Activated B cell treated with CpG ODN at 0.5 μM for 24 hours (primary cell): Measurements from ENCODE around the gene PCDHGA6. TPM values are rescaled to one million over a fixed set of nuclear protein-coding genes. Genes with fewer than 3 reads are reported as not detected.
"Not testable (repeated sequence)": the region's sequence is repeated elsewhere in the genome, so short reads cannot be mapped to it uniquely, and the experiment has no call there.

ENCODE experiments used
- ATAC-seq: fragments of 200-7000 bp; cut with Tn5 transposase; one replicate; pipeline ENCODE4 v1.10.0; 2021; ENCODE audit warnings: low read depth, mild to moderate bottlenecking, moderate library complexity
- CTCF ChIA-PET: fragments of 350-600 bp; sonication (Branson Sonifier 250); formaldehyde crosslinking; loops from one replicate; lab custom pipeline; 2021; ENCODE audit warnings: antibody characterized with exemption; lab: Charles Lee
- POLR2A ChIA-PET: fragments of 350-600 bp; sonication (Branson Sonifier 250); formaldehyde crosslinking; loops from one replicate; lab custom pipeline; 2021; ENCODE audit warnings: antibody characterized with exemption; lab: Charles Lee
- DNase-seq: peaks from one replicate; pipeline ENCODE4 v3.0.0; 2022
- H3K27ac Mint-ChIP-seq: one replicate; pipeline ENCODE4 v1.8.0; 2020; ENCODE audit warnings: mixed read lengths
- H3K27me3 Mint-ChIP-seq: one replicate; pipeline ENCODE4 v1.8.0; 2021; ENCODE audit warnings: mixed read lengths
- H3K36me3 Mint-ChIP-seq: one replicate; pipeline ENCODE4 v1.8.0; 2021; ENCODE audit warnings: low read depth, mixed read lengths
- H3K4me1 Mint-ChIP-seq: one replicate; pipeline ENCODE4 v1.8.0; 2021; ENCODE audit warnings: mixed read lengths
- H3K4me3 Mint-ChIP-seq: one replicate; pipeline ENCODE4 v1.8.0; 2020; ENCODE audit warnings: mild to moderate bottlenecking, mixed read lengths
- H3K9me3 Mint-ChIP-seq: one replicate; pipeline ENCODE4 v1.8.0; 2020; ENCODE audit warnings: mixed read lengths
- CTCF ChIP-seq: fragments of 200-600 bp; IDR thresholded peaks from one replicate; pipeline ENCODE4 v1.8.0; 2022; ENCODE audit warnings: antibody characterized with exemption, mild to moderate bottlenecking
- intact Hi-C: fragments of 100-400 bp; cut with micrococcal nuclease; formaldehyde crosslinking; loops from one replicate; pipeline ENCODE4 v1.15.1; 2024
- total RNA-seq: library from RNA; stranded (reverse); gene quantifications from 2 replicates; pipeline ENCODE4 v1.2.3, GENCODE V29; 2022

The PCDHGA6 gene
- total RNA-seq, 1 donor from 2014 or later: 2.3 TPM

- peaks cover 2% of the 10 kb centered on the region for H3K36me3 Mint-ChIP-seq
- intact Hi-C loops: no loop called here
- TF ChIP-seq CTCF: no peak
- peaks cover 53% of the 10 kb centered on the region for H3K27me3 Mint-ChIP-seq
- H3K4me1 Mint-ChIP-seq: no peaks in the 10 kb centered on the region
- H3K9me3 Mint-ChIP-seq: peaks cover 19% of the 10 kb centered on the region
- H3K27ac Mint-ChIP-seq: no peak overlapping the region
- POLR2A ChIA-PET: no interaction called here
- no peak for ATAC-seq
- DNase-seq: no peak
- H3K4me3 Mint-ChIP-seq: no peak overlapping the region
- CTCF ChIA-PET: no interaction called here
Measured at GRCh38 chr5:141393267-141393666, 19.6 kb downstream of the PCDHGA6 start.

GRCh38 chr5:141394401-141395187 is 20.9 kb downstream of the PCDHGA6 start:
- H3K4me1 Mint-ChIP-seq, DNase-seq, H3K27ac Mint-ChIP-seq, intact Hi-C loops, H3K36me3 Mint-ChIP-seq, H3K4me3 Mint-ChIP-seq, ATAC-seq, POLR2A ChIA-PET: not testable (repeated sequence)
- Mint-ChIP-seq H3K9me3 (peaks cover 22% of the 10 kb centered on the region), H3K27me3 (peaks cover 52% of the 10 kb centered on the region)
- CTCF ChIA-PET: interaction anchor here (1.1 kb wide), 1 partner anchor 25 kb away, joined by 3 read pairs; the partner anchor contains the start of gene PCDHGB3

- H3K4me1 Mint-ChIP-seq, H3K27ac Mint-ChIP-seq, POLR2A ChIA-PET, DNase-seq, intact Hi-C loops, H3K36me3 Mint-ChIP-seq: not testable (repeated sequence)
- Mint-ChIP-seq H3K4me3 (peak within 1 kb of the TSS; percentile 60), H3K27me3 (peaks cover 50% of the 10 kb centered on the region), H3K9me3 (peaks cover 17% of the 10 kb centered on the region)
- peak; percentile 98 for ATAC-seq
- CTCF ChIA-PET: interaction anchor here (0.7 to 1.8 kb wide), 7 partner anchors 10 to 169 kb away, joined by 3 to 6 read pairs (median 3); partner anchors contain the start of genes PCDHGA6, PCDHGB3 and PCDHGB6
Measured at GRCh38 chr5:141397756-141398551, 24.3 kb downstream of the PCDHGA6 start, which contains the start of gene PCDHGB5. Gene PCDHGB5, plus strand, starts transcription at chr5:141397947. Its CDS starts 181 bp downstream, at chr5:141398128.

- Mint-ChIP-seq H3K9me3 (peaks cover 15% of the 10 kb centered on the region), H3K27me3 (peaks cover 53% of the 10 kb centered on the region), H3K36me3 (no peaks in the 10 kb centered on the region), H3K4me3 (no peak overlapping the region), H3K4me1 (peaks cover 6% of the 10 kb centered on the region), H3K27ac (no peak overlapping the region)
- ATAC-seq: no peak
- ChIA-PET CTCF (interaction anchor here (1.5 to 1.8 kb wide), 2 partner anchors 24 to 126 kb away, joined by 3 to 6 read pairs; no protein-coding TSS in a partner anchor), POLR2A (no interaction called here)
- intact Hi-C loops: no loop called here
- no peak for TF ChIP-seq CTCF
- no peak for DNase-seq
Measured at GRCh38 chr5:141398608-141399007, 24.9 kb downstream of the PCDHGA6 start.

GRCh38 chr5:141399555-141400258 is 26.0 kb downstream of the PCDHGA6 start:
- POLR2A ChIA-PET: interaction anchor here (0.6 kb wide), 1 partner anchor 351 kb away, joined by 3 read pairs; no protein-coding TSS in a partner anchor
- peaks cover 55% of the 10 kb centered on the region for H3K27me3 Mint-ChIP-seq
- no peak for DNase-seq
- peaks cover 6% of the 10 kb centered on the region for H3K4me1 Mint-ChIP-seq
- H3K4me3 Mint-ChIP-seq: no peak overlapping the region
- CTCF ChIA-PET: no interaction called here
- no peak for ATAC-seq
- H3K27ac Mint-ChIP-seq: no peak overlapping the region
- intact Hi-C loops: no loop called here
- no peaks in the 10 kb centered on the region for H3K36me3 Mint-ChIP-seq
- peaks cover 17% of the 10 kb centered on the region for H3K9me3 Mint-ChIP-seq
- TF ChIP-seq CTCF: no peak
